Measurements from ENCODE around the gene NTRK2. TPM values are rescaled to one million over a fixed set of nuclear protein-coding genes. Genes with fewer than 3 reads are reported as not detected.
A peak's percentile ranks its signal among the peaks of the same experiment; 100 is the strongest.

NTRK2 gene
- total RNA-seq, 1 donor from 2014 or later, result 16.0 TPM

GRCh38 chr9:84851935-84852585 lies 182.5 kb downstream of the NTRK2 start:
- TF ChIP-seq POLR2AphosphoS5 (IDR thresholded peaks at IDR 0.05; ENCODE audit: insufficient read depth in 1 of 2, low read depth in 1 of 2), result peak in 1 of 2 donors; percentile 49
- no peak for TF ChIP-seq POLR2A (IDR thresholded peaks at IDR 0.05)
- Histone ChIP-seq H3K9me3 (no peaks in the 10 kb centered on the region), H3K4me1 (peaks cover 17% of the 10 kb centered on the region), H3K36me3 (no peaks in the 10 kb centered on the region), H3K27me3 (no peaks in the 10 kb centered on the region), H3K4me3 (no peak overlapping the region), H3K27ac (no peak overlapping the region)
- no peak for DNase-seq (ENCODE audit: extremely low spot score in 2 of 2)
- intact Hi-C loops (cut with DNase I), result no loop called here

GRCh38 chr9:84852617-84853301 lies 183.2 kb downstream of the NTRK2 start:
- intact Hi-C loops (cut with DNase I), result no loop called here
- Histone ChIP-seq H3K27ac (no peak overlapping the region), H3K27me3 (no peaks in the 10 kb centered on the region), H3K4me1 (peaks cover 23% of the 10 kb centered on the region), H3K36me3 (no peaks in the 10 kb centered on the region), H3K4me3 (no peak overlapping the region), H3K9me3 (no peaks in the 10 kb centered on the region)
- no peak for DNase-seq (ENCODE audit: extremely low spot score in 2 of 2)
- TF ChIP-seq CTCF (IDR thresholded peaks at IDR 0.05) (no peak), POLR2A (IDR thresholded peaks at IDR 0.05) (no peak), POLR2AphosphoS5 (IDR thresholded peaks at IDR 0.05; ENCODE audit: insufficient read depth in 1 of 2, low read depth in 1 of 2) (no peak)

- H3K27me3 ChIP-seq, result no peaks in the 10 kb centered on the region
- H3K4me1 ChIP-seq, result peaks cover 26% of the 10 kb centered on the region
- intact Hi-C loops (cut with DNase I), result no loop called here
- H3K36me3 ChIP-seq, result no peaks in the 10 kb centered on the region
- H3K27ac ChIP-seq, result peak overlapping the region; percentile 49
- H3K9me3 ChIP-seq, result no peaks in the 10 kb centered on the region
- TF ChIP-seq POLR2AphosphoS5 (IDR thresholded peaks at IDR 0.05; ENCODE audit: insufficient read depth in 1 of 2, low read depth in 1 of 2) (peak in 1 of 2 donors; percentile 45), CTCF (IDR thresholded peaks at IDR 0.05) (no peak)
- no peak for DNase-seq (ENCODE audit: extremely low spot score in 2 of 2)
- no peak overlapping the region for H3K4me3 ChIP-seq
Measured at GRCh38 chr9:84856181-84856632, 186.7 kb downstream of the NTRK2 start.

- no peaks in the 10 kb centered on the region for H3K9me3 ChIP-seq
- TF ChIP-seq POLR2AphosphoS5 (IDR thresholded peaks at IDR 0.05; ENCODE audit: insufficient read depth in 1 of 2, low read depth in 1 of 2), result no peak
- no peak for TF ChIP-seq CTCF (IDR thresholded peaks at IDR 0.05)
- no peak for TF ChIP-seq POLR2A (IDR thresholded peaks at IDR 0.05)
- no peak for DNase-seq (ENCODE audit: extremely low spot score in 2 of 2)
- no peaks in the 10 kb centered on the region for H3K36me3 ChIP-seq
- no peaks in the 10 kb centered on the region for H3K27me3 ChIP-seq
- intact Hi-C loops (cut with DNase I), result no loop called here
- peaks cover 29% of the 10 kb centered on the region for H3K4me1 ChIP-seq
- no peak overlapping the region for H3K4me3 ChIP-seq
- peak overlapping the region; percentile 49 for H3K27ac ChIP-seq
Measured at GRCh38 chr9:84857211-84857610, 187.7 kb downstream of the NTRK2 start.

GRCh38 chr9:84858364-84858763 lies 188.8 kb downstream of the NTRK2 start:
- H3K9me3 ChIP-seq, result no peaks in the 10 kb centered on the region
- TF ChIP-seq POLR2A (IDR thresholded peaks at IDR 0.05) (no peak), POLR2AphosphoS5 (IDR thresholded peaks at IDR 0.05; ENCODE audit: insufficient read depth in 1 of 2, low read depth in 1 of 2) (no peak), CTCF (IDR thresholded peaks at IDR 0.05) (no peak)
- peaks cover 40% of the 10 kb centered on the region for H3K4me1 ChIP-seq
- intact Hi-C loops (cut with DNase I), result no loop called here
- no peak overlapping the region for H3K27ac ChIP-seq
- no peak for DNase-seq (ENCODE audit: extremely low spot score in 2 of 2)
- H3K4me3 ChIP-seq, result no peak overlapping the region
- no peaks in the 10 kb centered on the region for H3K27me3 ChIP-seq
- no peaks in the 10 kb centered on the region for H3K36me3 ChIP-seq

All from vagina (tissue), 2 donors.